SK-N-SH treated with all-trans-retinoic acid at 6 μM for 48 hours (cell line): ENCODE data around the gene KIRREL3.

Source experiments
- ATAC-seq: fragments of 200-7000 bp; cut with Tn5 transposase; 3 replicates; pipeline ENCODE4 v1.9.1; 2020; ENCODE audit warnings: mild to moderate bottlenecking, moderate library complexity
- BACH2 ChIP-seq: fragments of 250-450 bp; sonication (Bioruptor Pico); IDR thresholded peaks from 2 replicates; pipeline ENCODE4 v1.9.0; 2021; ENCODE audit warnings: mild to moderate bottlenecking, borderline replicate concordance
- CREB5 ChIP-seq: fragments of 250-450 bp; sonication (Bioruptor Pico); IDR thresholded peaks from 2 replicates; pipeline ENCODE4 v1.5.1; 2020; ENCODE audit warnings: low read depth, mild to moderate bottlenecking, moderate library complexity
- CSDC2 ChIP-seq: fragments of 250-450 bp; sonication (Bioruptor Pico); IDR thresholded peaks from 2 replicates; pipeline ENCODE4 v1.5.0; 2020; ENCODE audit warnings: mild to moderate bottlenecking, moderate library complexity
- CSRNP3 ChIP-seq: fragments of 250-450 bp; sonication (Bioruptor Pico); IDR thresholded peaks from 2 replicates; pipeline ENCODE4 v1.5.1; 2021; ENCODE audit warnings: mild to moderate bottlenecking, moderate library complexity
- ESRRG ChIP-seq: fragments of 250-450 bp; sonication (Bioruptor Pico); IDR thresholded peaks from 2 replicates; pipeline ENCODE4 v1.6.1; 2021; ENCODE audit warnings: mild to moderate bottlenecking
- GLIS3 ChIP-seq: fragments of 250-450 bp; sonication (Bioruptor Pico); IDR thresholded peaks from 2 replicates; pipeline ENCODE4 v1.5.0; 2020; ENCODE audit warnings: mild to moderate bottlenecking, moderate library complexity
- ISL1 ChIP-seq: fragments of 250-450 bp; sonication (Bioruptor Pico); IDR thresholded peaks from 2 replicates; pipeline ENCODE4 v2.1.2; 2022; ENCODE audit warnings: mild to moderate bottlenecking, moderate library complexity
- OSR1 ChIP-seq: fragments of 250-450 bp; sonication (Bioruptor Pico); IDR thresholded peaks from 2 replicates; pipeline ENCODE4 v1.8.0; 2022; ENCODE audit warnings: moderate library complexity, mild to moderate bottlenecking, inconsistent platforms
- PATZ1 ChIP-seq: fragments of 250-450 bp; sonication (Bioruptor Pico); IDR thresholded peaks from 2 replicates; pipeline ENCODE4 v1.8.0; 2020; ENCODE audit warnings: mild to moderate bottlenecking, moderate library complexity, borderline replicate concordance
- POU6F1 ChIP-seq: fragments of 250-450 bp; sonication (Bioruptor Pico); IDR thresholded peaks from 2 replicates; pipeline ENCODE4 v1.8.0; 2021; ENCODE audit warnings: low read depth, mild to moderate bottlenecking, moderate library complexity, borderline replicate concordance
- PPARA ChIP-seq: fragments of 250-450 bp; sonication (Bioruptor Pico); IDR thresholded peaks from 2 replicates; pipeline ENCODE4 v1.5.0; 2020; ENCODE audit warnings: mild to moderate bottlenecking, borderline replicate concordance
- RARB ChIP-seq: fragments of 250-450 bp; sonication (Bioruptor Pico); IDR thresholded peaks from 2 replicates; pipeline ENCODE4 v1.8.0; 2021; ENCODE audit warnings: mild to moderate bottlenecking, moderate library complexity
- SNAI2 ChIP-seq: fragments of 250-450 bp; sonication (Bioruptor Pico); IDR thresholded peaks from 2 replicates; pipeline ENCODE4 v1.5.0; 2020; ENCODE audit warnings: mild to moderate bottlenecking, moderate library complexity
- TCF4 ChIP-seq: fragments of 250-450 bp; sonication (Bioruptor Pico); IDR thresholded peaks from 2 replicates; pipeline ENCODE4 v1.8.0; 2021; ENCODE audit warnings: mild to moderate bottlenecking, moderate library complexity, borderline replicate concordance
- TOX ChIP-seq: fragments of 250-450 bp; sonication (Bioruptor Pico); IDR thresholded peaks from 2 replicates; pipeline ENCODE4 v1.8.0; 2021; ENCODE audit warnings: mild to moderate bottlenecking, moderate library complexity, borderline replicate concordance
- TSHZ2 ChIP-seq: fragments of 250-450 bp; sonication (Bioruptor Pico); IDR thresholded peaks from 2 replicates; pipeline ENCODE4 v1.5.0; 2020; ENCODE audit warnings: mild to moderate bottlenecking, moderate library complexity
- ZC3H10 ChIP-seq: fragments of 250-450 bp; sonication (Bioruptor Pico); IDR thresholded peaks from 2 replicates; pipeline ENCODE4 v1.5.1; 2021; ENCODE audit warnings: mild to moderate bottlenecking, moderate library complexity
- ZFP3 ChIP-seq: fragments of 250-450 bp; sonication (Bioruptor Pico); IDR thresholded peaks from 2 replicates; pipeline ENCODE4 v1.5.0; 2020; ENCODE audit warnings: mild to moderate bottlenecking, moderate library complexity
- ZFP30 ChIP-seq: fragments of 450-650 bp; formaldehyde crosslinking; IDR thresholded peaks from 2 replicates; pipeline ENCODE4 v1.5.0; 2022; ENCODE audit warnings: mild to moderate bottlenecking, moderate library complexity
- ZNF565 ChIP-seq: fragments of 450-650 bp; formaldehyde crosslinking; conservative IDR thresholded peaks from 2 replicates; pipeline ENCODE4 v1.5.0; 2020; ENCODE audit warnings: low read depth, mild to moderate bottlenecking, moderate library complexity
- ZNF8 ChIP-seq: fragments of 450-650 bp; formaldehyde crosslinking; IDR thresholded peaks from 2 replicates; pipeline ENCODE4 v1.5.0; 2020; ENCODE audit warnings: mild to moderate bottlenecking, moderate library complexity

The KIRREL3 gene

GRCh38 chr11:126896025-126896424, 104.5 kb downstream of the KIRREL3 start:
- ATAC-seq, result no peak

GRCh38 chr11:126893796-126894195, 106.8 kb downstream of the KIRREL3 start:
- TF ChIP-seq CREB5 (CRISPR knock-in tag) (no peak), PPARA (no peak), ZFP3 (CRISPR knock-in tag) (no peak), PATZ1 (no peak), ZNF8 (no peak)
- ATAC-seq, result no peak

More at GRCh38 chr11:126896025-126896424, 104.5 kb downstream of the KIRREL3 start:
- TF ChIP-seq BACH2 (CRISPR knock-in tag), result no peak
- TF ChIP-seq ISL1, result no peak
- no peak for TF ChIP-seq POU6F1
- TF ChIP-seq SNAI2, result no peak
- no peak for TF ChIP-seq ZNF565 (CRISPR knock-in tag)
- no peak for TF ChIP-seq CSDC2 (CRISPR knock-in tag)
- no peak for TF ChIP-seq TOX (CRISPR knock-in tag)
- no peak for TF ChIP-seq TSHZ2
- TF ChIP-seq CSRNP3 (CRISPR knock-in tag), result no peak
- TF ChIP-seq, all 23 proteins: peak for 0

GRCh38 chr11:126892756-126893155, 107.8 kb downstream of the KIRREL3 start:
- TF ChIP-seq GLIS3 (no peak), ZNF565 (CRISPR knock-in tag) (no peak), BACH2 (CRISPR knock-in tag) (no peak), ESRRG (no peak), ZC3H10 (CRISPR knock-in tag) (no peak), TCF4 (CRISPR knock-in tag) (no peak), RARB (CRISPR knock-in tag) (no peak)
- TF ChIP-seq, all 23 proteins: peak for 0
- ATAC-seq, result no peak

- peak; percentile 83 for ATAC-seq
- TF ChIP-seq POU6F1 (no peak), OSR1 (CRISPR knock-in tag) (no peak), ZNF8 (no peak), GLIS3 (no peak), ZC3H10 (CRISPR knock-in tag) (no peak), BACH2 (CRISPR knock-in tag) (no peak), PATZ1 (no peak), ESRRG (no peak), ZFP3 (CRISPR knock-in tag) (no peak), ZFP30 (CRISPR knock-in tag) (no peak)
Observed at GRCh38 chr11:126891556-126892217, 108.9 kb downstream of the KIRREL3 start.
